HG02970 (cell line): ENCODE measurements around the gene PPM1L.
A peak's percentile ranks its signal among the peaks of the same experiment; 100 is the strongest.

Source experiments
- ATAC-seq: cut with Tn5 transposase; IDR thresholded peaks from one replicate; pipeline ENCODE4 v1.9.1; 2021; ENCODE audit warnings: mild to moderate bottlenecking, moderate library complexity, moderate number of reproducible peaks; ENCODE audit not compliant: unreplicated experiment, low FRiP score

The PPM1L gene

GRCh38 chr3:160841455-160841854 lies 85.4 kb downstream of the PPM1L start:
- no peak for ATAC-seq

GRCh38 chr3:160842021-160843005 lies 86.3 kb downstream of the PPM1L start:
- ATAC-seq: no peak

DNA sequence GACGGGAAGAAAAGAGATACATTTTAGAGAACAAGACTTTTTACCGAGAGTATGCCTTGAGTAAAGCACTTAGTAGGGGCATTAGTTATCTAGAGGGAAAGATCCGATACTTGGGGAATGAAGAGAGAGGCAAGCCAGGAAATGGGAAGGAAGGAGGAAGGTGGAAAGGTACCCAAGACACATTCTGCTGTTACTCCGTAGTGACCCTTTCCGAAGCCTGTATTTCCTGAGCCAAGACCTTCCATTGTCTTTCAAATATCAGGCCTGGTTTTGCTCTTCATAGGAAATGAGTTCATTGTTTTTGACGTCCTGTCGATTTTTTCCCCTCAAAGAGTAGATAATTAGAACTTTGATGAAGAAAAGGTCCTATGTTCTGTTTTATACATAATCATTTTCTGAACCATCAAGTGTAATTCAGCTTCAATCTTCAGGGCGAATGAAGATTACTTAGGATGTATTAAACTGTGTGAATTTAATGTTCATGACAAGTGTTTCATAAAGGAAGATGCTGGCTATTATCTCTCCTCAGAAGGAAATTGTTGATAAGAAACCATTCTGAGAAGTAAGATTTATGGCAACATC lies 95.7 kb downstream of the PPM1L start:
- no peak for ATAC-seq

DNA sequence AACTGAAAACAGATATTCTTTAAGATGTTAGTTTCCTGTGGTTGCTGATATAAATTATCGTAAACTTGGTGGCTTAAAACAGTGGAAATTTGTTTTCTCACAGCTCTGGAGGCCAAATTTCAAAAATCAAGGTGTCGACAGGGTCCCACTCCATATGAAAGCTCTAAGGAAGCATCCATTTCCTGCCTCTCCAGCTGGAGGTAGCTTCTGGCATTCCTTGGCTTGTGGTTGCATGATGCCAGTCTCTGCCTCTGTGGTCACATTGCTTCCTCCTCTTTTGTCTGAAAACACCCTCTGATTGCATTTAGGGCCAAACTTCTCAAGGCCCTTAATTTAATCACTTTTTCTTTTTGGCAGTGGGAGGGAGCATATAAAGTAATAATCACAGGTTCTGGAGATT lies 96.8 kb downstream of the PPM1L start:
- no peak for ATAC-seq

DNA sequence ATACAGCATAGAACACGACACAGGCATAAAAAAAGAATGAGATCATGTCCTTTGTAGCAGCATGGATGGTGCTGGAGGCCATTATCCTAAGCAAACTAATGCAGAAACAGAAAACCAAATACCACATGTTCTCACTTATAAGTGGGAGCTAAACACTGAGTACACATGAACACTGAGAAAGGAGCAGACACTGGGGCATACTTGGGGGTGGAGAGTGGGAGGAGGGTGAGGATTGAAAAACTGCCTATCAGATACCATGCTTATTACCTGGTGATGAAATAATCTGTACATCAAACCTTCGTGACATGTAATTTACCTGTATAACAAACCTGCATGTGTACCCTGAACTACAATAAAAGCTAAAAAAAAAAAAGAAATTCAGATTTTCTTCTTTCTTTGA lies 100.4 kb downstream of the PPM1L start:
- no peak for ATAC-seq

GRCh38 chr3:160857476-160858119 lies 101.6 kb downstream of the PPM1L start:
- ATAC-seq: no peak

DNA sequence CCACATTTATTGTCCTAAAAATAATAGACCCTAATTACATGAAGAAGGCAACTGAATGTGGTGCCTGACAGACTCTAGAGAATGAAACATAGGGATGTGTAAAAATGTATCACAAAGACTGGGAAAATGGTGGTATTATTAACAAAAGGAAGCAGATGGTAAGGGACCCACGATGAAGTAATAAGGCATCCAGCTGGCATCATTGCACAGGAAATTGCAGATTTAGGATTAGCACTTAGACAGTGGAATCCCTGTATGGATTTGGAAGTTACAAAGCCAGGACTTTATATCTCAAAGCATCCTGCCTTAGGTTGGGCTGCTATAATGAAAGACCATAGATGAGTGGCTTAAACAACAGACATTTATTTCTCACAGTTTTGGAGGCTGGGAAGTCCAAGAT lies 104.3 kb downstream of the PPM1L start:
- no peak for ATAC-seq

- no peak for ATAC-seq
Observed at GRCh38 chr3:160869825-160870224, 113.8 kb downstream of the PPM1L start.

DNA sequence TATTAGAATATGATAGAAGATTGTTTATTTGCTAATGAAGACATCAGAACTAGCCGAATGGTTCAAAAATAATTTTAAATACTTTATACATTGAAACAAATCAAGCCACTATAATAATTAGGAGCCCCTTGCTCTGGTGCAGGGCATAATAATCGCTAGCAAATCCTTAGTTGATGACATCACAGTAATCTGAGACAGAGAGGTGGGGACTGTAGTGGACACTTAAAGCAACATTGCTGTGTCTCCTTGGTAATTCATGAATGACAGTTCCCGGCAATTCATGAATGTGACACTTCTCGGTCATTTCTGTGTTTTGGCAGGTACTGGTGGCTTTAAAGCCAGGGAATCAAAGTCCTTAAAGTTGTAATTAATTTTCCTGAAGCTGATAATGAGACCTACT lies 114.3 kb downstream of the PPM1L start:
- no peak for ATAC-seq

DNA sequence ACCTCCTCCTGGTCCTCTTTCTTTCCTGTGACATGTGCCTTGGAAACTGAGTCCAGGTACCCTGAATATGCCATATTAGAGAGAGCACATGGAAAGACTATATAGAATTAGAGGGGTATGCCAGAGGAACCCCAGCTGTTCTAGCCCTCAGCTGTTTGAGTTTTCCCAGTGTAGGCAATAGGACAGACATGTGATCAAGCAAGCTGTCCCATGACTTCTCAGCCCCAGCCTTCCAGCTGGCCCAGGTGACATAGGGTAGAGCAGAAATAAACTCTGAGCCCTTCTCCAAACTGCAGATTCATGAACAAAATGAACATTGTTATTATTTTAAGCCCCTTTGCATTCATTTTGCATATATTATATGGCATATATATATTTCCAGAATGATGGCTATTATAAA lies 118.7 kb downstream of the PPM1L start:
- ATAC-seq: no peak

- no peak for ATAC-seq
Observed at GRCh38 chr3:160876643-160877042, 120.6 kb downstream of the PPM1L start.

- no peak for ATAC-seq
Observed at GRCh38 chr3:160879859-160880258, 123.8 kb downstream of the PPM1L start.

GRCh38 chr3:160883373-160883772 lies 127.3 kb downstream of the PPM1L start:
- ATAC-seq: no peak

- ATAC-seq: peak; percentile 23
Observed at GRCh38 chr3:160885791-160886286, 129.8 kb downstream of the PPM1L start.

DNA sequence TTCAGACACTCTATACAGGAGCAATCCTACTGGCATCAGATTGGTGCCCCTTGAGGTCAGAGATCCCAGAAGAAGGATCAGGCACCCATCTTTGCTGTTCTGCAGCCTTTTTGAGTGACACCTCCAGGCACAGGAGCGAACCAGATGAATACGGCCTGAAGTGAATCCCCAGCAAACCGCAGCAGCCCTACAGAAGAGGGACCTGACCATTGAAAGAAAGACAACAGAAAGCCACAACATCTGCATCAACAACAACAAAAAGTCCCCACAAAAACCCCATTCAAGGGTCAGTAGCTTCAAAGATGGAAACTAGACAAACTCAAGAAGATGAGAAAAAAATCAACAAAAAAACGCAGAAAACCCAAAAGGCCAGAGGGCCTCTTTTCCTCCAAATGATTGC lies 130.4 kb downstream of the PPM1L start:
- peak; percentile 60 for ATAC-seq

- no peak for ATAC-seq
Observed at GRCh38 chr3:160893207-160893606, 137.2 kb downstream of the PPM1L start.

DNA sequence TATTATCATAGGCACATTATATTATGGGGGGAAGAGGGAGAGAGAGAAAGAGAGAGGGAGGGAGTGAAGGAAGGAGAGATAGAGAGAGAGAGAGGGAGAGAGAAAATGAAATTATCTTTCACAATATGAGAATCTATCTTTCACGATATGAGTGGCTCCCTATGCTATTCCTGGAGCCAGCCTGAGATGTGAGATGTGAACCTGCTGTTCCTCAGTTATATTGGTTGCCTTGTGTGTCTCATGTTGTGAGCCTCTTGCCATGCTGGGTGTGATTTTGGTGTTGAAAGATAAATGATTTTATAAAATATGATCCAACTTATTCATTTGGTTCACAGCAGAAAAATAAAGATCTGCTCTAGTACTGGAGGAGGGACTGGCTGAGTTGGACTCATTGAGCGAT lies 148.7 kb downstream of the PPM1L start:
- no peak for ATAC-seq

GRCh38 chr3:160906646-160907045 lies 150.6 kb downstream of the PPM1L start:
- no peak for ATAC-seq

- no peak for ATAC-seq
Observed at GRCh38 chr3:160909917-160910316, 153.9 kb downstream of the PPM1L start.

DNA sequence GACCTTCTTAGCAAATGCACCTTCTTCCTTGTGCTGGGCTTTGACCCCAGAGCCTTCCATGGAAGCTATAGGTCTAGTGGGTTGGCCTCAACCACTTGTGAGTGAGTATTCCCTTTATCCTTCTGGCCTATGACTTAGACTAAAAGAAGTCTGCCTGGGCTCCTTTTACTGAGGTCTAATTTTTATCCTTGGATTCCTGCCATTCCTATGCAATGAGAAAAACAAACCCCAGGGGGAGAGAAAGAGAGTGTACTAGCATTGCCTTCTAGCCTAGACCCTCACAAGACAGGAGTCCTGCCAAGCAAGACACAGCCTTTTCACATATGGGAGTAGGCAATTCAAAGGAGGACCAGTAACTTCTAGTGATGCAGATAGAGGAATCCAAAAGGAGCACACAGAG lies 155.4 kb downstream of the PPM1L start:
- ATAC-seq: no peak

GRCh38 chr3:160916472-160916871 lies 160.4 kb downstream of the PPM1L start:
- ATAC-seq: no peak
